GM19351 (cell line): Measurements from ENCODE around the gene NDOR1.

Experiments used
- ATAC-seq: cut with Tn5 transposase; IDR thresholded peaks from one replicate; pipeline ENCODE4 v1.9.1; 2021; ENCODE audit warnings: mild to moderate bottlenecking, moderate library complexity; ENCODE audit not compliant: unreplicated experiment

NDOR1 gene

GRCh38 chr9:137205126-137206069 is at the start of gene NDOR1, which contains the start of gene TMEM203:
TSS of gene NDOR1 (plus strand) at chr9:137205700. CDS start at chr9:137205778, 78 bp downstream.
TSS of gene TMEM203 (minus strand) at chr9:137205648. CDS start at chr9:137205414, 234 bp downstream.
- peak; percentile 55 for ATAC-seq

GRCh38 chr9:137156567-137157375 is 48.7 kb upstream of the NDOR1 start:
- ATAC-seq: no peak

DNA sequence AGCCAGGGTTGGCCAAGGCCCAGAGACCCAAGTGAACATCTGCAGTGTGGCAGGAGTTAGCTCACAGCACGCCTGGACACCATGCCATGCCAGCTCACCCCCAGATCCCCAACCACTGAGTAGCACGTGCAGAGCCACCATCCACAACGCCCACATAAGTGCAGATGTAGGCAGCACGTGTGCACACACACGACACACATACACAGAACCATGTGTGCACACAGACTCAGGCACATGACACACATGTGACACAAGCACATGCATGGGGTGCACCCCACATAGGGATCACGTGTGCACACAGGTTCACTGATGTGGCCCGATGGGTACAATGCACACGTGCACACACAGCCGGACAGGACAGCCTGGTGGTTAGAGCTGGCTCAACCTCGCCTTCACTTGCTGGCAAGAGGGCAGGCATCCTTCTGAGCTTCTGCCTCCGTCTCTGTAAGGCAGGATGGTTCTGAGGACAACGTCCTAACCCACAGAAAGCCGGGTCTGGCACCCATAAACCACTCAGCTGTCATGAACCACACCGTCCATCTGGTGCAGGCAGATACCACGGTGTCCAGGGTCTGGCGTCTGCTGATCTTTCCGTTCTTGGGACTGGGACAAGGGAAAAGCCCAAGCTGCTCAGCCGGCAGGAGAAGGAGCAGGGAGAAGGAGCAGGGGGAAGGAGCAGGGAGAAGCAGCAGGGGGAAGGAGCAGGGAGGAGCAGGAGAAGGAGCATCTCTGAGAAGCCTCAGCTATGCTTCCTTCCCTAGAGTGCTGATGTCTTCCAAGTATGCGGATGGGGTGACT is 47.7 kb upstream of the NDOR1 start:
- ATAC-seq: no peak

- ATAC-seq: no peak
Measured at GRCh38 chr9:137158625-137159024, 46.9 kb upstream of the NDOR1 start.

DNA sequence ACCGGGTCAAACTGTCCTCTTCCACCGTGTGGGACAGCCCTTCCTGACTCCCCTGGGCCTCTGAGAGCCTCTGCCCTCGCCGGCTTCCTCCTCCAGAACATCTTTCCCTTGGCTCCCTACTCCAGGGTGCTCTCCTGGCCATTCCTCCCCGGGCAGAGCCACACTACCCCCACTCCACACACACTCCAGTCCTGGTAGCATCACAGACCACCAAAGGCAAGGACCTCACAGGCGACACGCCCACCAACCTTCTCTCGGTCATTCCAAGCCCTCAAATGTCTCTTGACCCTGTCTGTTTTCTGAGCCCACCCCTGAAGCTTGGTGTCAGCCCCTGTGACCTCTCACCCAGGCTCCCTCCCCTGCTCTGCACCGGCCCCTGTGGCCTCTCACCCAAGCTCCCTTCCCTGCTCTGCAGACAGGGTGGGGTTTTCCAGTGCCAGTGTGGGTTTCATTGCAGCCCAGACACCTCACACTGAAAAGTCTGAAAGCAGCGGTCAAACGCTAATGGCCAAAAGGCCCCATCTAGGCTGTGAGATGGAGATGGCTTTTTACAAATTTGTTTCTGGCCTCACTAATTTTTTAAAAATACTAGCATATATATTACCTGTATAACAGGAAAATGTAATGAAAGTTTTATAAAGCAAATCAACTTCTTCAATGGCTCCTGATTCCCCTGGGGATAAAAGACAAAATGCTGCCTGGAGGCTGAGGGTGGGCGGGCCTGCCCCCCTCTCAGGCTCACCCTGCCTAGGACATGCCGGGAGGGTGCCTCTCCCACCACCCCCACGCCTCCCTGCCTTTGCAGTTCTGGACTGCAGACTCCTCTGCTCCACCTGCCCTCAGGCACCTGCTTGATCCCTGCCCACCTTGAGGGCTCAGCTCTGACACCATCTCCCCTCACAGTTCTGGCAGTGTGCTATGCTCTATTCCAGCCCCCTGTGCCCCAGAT is 46.1 kb upstream of the NDOR1 start:
- no peak for ATAC-seq

GRCh38 chr9:137160054-137160425 is 45.5 kb upstream of the NDOR1 start:
- no peak for ATAC-seq

DNA sequence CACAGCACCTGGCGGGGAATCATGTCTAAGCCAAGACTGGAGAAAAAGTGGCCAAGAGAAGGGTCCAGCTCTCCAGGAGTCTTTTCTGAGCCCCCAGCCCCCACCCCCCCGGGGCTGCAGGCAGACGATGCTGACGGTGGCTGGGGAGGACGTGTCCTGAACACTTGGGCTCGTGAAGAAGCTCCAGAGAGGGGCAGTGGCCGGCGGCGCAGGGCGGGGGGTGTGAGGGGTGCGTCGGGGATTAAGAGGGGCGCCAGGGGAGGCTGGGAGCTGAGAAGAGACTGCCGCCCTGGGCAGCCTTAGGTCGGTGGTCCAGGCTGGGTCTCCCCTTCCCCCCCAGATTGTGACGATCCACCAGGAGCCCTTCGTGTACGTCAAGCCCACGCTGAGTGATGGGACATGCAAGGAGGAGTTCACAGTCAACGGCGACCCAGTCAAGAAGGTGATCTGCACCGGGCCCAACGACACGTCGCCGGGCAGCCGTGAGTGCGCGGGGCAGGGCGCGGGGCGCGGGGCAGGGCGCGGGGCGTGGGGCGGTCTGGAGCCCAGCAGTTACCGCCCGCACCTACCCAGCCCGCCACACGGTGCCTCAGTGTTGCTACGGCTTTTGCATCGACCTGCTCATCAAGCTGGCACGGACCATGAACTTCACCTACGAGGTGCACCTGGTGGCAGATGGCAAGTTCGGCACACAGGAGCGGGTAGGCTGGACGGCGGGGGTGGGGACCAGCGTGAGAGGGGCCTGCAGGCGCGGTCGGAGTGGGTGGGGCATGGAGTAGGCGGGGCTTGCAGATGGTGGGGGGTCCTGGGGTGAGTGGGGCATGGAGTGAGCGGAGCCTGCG is 44.6 kb upstream of the NDOR1 start:
- no peak for ATAC-seq

DNA sequence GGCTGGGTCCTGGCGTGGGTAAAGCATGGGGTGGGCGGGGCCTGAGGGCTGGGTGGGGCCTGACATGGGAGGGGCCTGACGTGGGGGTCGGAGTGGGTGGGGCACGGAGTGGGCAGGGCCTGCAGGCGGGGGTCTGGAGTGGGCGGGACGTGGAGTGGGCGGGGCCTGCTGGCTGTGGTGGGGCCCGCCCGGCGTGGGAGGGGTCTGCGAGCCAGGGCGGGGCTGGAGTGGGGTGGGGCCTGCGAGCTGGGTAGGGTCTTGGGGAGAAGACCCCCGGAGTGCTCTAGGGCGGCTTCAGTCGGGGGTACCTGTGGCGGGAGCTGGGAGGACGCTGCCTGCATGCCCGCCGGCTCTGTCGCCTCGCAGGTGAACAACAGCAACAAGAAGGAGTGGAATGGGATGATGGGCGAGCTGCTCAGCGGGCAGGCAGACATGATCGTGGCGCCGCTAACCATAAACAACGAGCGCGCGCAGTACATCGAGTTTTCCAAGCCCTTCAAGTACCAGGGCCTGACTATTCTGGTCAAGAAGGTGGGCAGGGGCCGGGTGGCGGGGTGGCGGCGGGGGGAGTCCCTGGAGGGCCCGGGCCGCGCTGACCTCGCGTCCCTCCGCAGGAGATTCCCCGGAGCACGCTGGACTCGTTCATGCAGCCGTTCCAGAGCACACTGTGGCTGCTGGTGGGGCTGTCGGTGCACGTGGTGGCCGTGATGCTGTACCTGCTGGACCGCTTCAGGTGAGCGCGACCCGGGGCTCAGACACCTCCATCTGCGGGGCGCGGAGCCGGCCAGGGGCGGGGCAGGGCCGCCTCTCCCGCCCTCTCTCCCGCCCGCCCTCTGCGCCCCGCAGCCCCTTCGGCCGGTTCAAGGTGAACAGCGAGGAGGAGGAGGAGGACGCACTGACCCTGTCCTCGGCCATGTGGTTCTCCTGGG is 43.7 kb upstream of the NDOR1 start:
- no peak for ATAC-seq

GRCh38 chr9:137162505-137163364 is 42.8 kb upstream of the NDOR1 start:
- ATAC-seq: no peak

DNA sequence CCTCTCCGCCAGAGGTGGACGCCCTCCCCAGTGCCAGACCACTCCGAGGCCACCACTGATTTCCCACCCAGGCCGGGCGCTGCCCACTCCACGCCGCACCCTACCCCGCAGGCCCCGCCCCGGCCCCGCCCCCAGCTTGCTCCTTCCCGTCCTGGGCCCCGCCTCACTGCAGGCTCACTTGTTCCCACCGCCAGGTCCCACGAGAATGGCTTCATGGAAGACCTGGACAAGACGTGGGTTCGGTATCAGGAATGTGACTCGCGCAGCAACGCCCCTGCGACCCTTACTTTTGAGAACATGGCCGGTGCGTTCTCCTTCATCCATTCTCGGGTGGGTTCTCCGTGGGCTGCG is 42.2 kb upstream of the NDOR1 start:
- no peak for ATAC-seq

- no peak for ATAC-seq
Measured at GRCh38 chr9:137163805-137164204, 41.7 kb upstream of the NDOR1 start.

- ATAC-seq: no peak
Measured at GRCh38 chr9:137164370-137165249, 40.9 kb upstream of the NDOR1 start.

- no peak for ATAC-seq
Measured at GRCh38 chr9:137165250-137165836, 40.2 kb upstream of the NDOR1 start.

GRCh38 chr9:137166380-137167229 is 38.9 kb upstream of the NDOR1 start:
- ATAC-seq: no peak

GRCh38 chr9:137167277-137167746 is 38.2 kb upstream of the NDOR1 start:
- ATAC-seq: no peak
